SK-N-SH (cell line): ENCODE measurements around the gene AADACL4.

Experiments
- CTCF ChIP-seq: fragments of 200-600 bp; sonication (generic); IDR thresholded peaks from 2 replicates; pipeline ENCODE4 v1.6.1; 2017; ENCODE audit warnings: antibody characterized with exemption, mild to moderate bottlenecking, moderate library complexity
- GATA2 ChIP-seq: sonication (generic); formaldehyde crosslinking; IDR thresholded peaks from 2 replicates; pipeline ENCODE4 v1.5.0; 2020; ENCODE audit warnings: mild to moderate bottlenecking, missing genetic modification reagents
- MAX ChIP-seq: IDR thresholded peaks from 2 replicates; pipeline ENCODE4 v1.4.0; 2012; ENCODE audit warnings: low read depth
- MXI1 ChIP-seq: IDR thresholded peaks from 2 replicates; pipeline ENCODE4 v1.6.1; 2012; ENCODE audit warnings: mild to moderate bottlenecking, low read depth, low read length, improper control_type of control experiment
- POLR2AphosphoS5 ChIP-seq: IDR thresholded peaks from 2 replicates; pipeline ENCODE4 v1.6.1; 2012; ENCODE audit warnings: low read depth, low read length
- RCOR1 ChIP-seq: fragments of 150-350 bp; IDR thresholded peaks from 2 replicates; pipeline ENCODE4 v1.6.1; 2017; ENCODE audit warnings: antibody characterized with exemption, low read length
- TAF1 ChIP-seq: IDR thresholded peaks from 2 replicates; pipeline ENCODE4 v1.6.1; 2012; ENCODE audit warnings: low read depth, mild to moderate bottlenecking, low read length, moderate library complexity, borderline replicate concordance
- YY1 ChIP-seq: IDR thresholded peaks from 2 replicates; pipeline ENCODE4 v1.4.0; 2012; ENCODE audit warnings: low read depth, mild to moderate bottlenecking
- ZBTB33 ChIP-seq: IDR thresholded peaks from 2 replicates; pipeline ENCODE4 v1.4.0; 2012; ENCODE audit warnings: low read depth, borderline replicate concordance

GRCh38 chr1:12629985-12630760 is 13.7 kb upstream of the AADACL4 start:
- no peak for TF ChIP-seq CTCF
- TF ChIP-seq POLR2AphosphoS5, result no peak
- TF ChIP-seq YY1, result no peak
- TF ChIP-seq RCOR1, result no peak
- TF ChIP-seq MAX, result no peak
- TF ChIP-seq ZBTB33, result no peak
- TF ChIP-seq MXI1, result no peak
- no peak for TF ChIP-seq GATA2
- no peak for TF ChIP-seq TAF1
